D721Med (cell line): ENCODE measurements around the gene FAM180A.

Experiments
- DNase-seq: peaks from one replicate; pipeline ENCODE4 v3.0.0; 2011; ENCODE audit warnings: low spot score; ENCODE audit not compliant: insufficient read length
- FAIRE-seq: peaks from 2 replicates; lab custom pipeline; 2011; peaks lifted over from hg19 to GRCh38; lab: Jason Lieb, UNC
- CTCF ChIP-seq: IDR thresholded peaks from 2 replicates; pipeline ENCODE4 v1.5.1; 2012; ENCODE audit warnings: mild to moderate bottlenecking, control low read depth; ENCODE audit not compliant: insufficient read depth; ENCODE audit errors: missing control alignments

FAM180A gene

GRCh38 chr7:135721198-135721820 is 27.3 kb downstream of the FAM180A start:
- FAIRE-seq (no peak), DNase-seq (no peak)
- TF ChIP-seq CTCF, result no peak

- FAIRE-seq (no peak), DNase-seq (no peak)
- no peak for TF ChIP-seq CTCF
These were observed 28.9 kb downstream of the FAM180A start for GRCh38 chr7:135719688-135720087.

- TF ChIP-seq CTCF, result no peak
- DNase-seq (no peak), FAIRE-seq (no peak)
These were observed 29.7 kb downstream of the FAM180A start for GRCh38 chr7:135718794-135719437.

GRCh38 chr7:135718219-135718618 is 30.4 kb downstream of the FAM180A start:
- FAIRE-seq (no peak), DNase-seq (no peak)
- TF ChIP-seq CTCF, result no peak

GRCh38 chr7:135717693-135718092 is 30.9 kb downstream of the FAM180A start:
- DNase-seq, result no peak
- no peak for FAIRE-seq

GRCh38 chr7:135716677-135717238 is 31.9 kb downstream of the FAM180A start:
- no peak for DNase-seq
- TF ChIP-seq CTCF, result no peak
- FAIRE-seq, result no peak

More at GRCh38 chr7:135717693-135718092, 30.9 kb downstream of the FAM180A start:
- no peak for TF ChIP-seq CTCF

- no peak for FAIRE-seq
- TF ChIP-seq CTCF, result no peak
- DNase-seq, result no peak
These were observed 32.9 kb downstream of the FAM180A start for GRCh38 chr7:135715673-135716072.
